ENCODE measurements around the gene PAX7.

The PAX7 gene

GRCh38 chr1:18734461-18735223 lies 104.0 kb downstream of the PAX7 start:
- no peaks in the 10 kb centered on the region for H4K20me1 ChIP-seq (ENCODE audit: insufficient read depth, low read length)
- H3K36me3 ChIP-seq (replicated peaks; ENCODE audit: low read depth, low read length), result no peaks in the 10 kb centered on the region
- H3K4me2 ChIP-seq (ENCODE audit: low read length), result no peak overlapping the region
- no peaks in the 10 kb centered on the region for H3K4me1 ChIP-seq (ENCODE audit: low read length)
- H3K4me3 ChIP-seq (ENCODE audit: low read length), result no peak overlapping the region
- no peak overlapping the region for H2AFZ ChIP-seq (ENCODE audit: low read depth, low read length)
- no peaks in the 10 kb centered on the region for H3K79me2 ChIP-seq (ENCODE audit: low read length)
- H3K9me3 ChIP-seq (ENCODE audit: insufficient read depth, low read length), result no peaks in the 10 kb centered on the region
- no peaks in the 10 kb centered on the region for H3K27me3 ChIP-seq (ENCODE audit: low read depth, low read length)
- no peak overlapping the region for H3K27ac ChIP-seq (ENCODE audit: low read length)
- no peak overlapping the region for H3K9ac ChIP-seq (ENCODE audit: low read length)
- TF ChIP-seq, protein P1, sequence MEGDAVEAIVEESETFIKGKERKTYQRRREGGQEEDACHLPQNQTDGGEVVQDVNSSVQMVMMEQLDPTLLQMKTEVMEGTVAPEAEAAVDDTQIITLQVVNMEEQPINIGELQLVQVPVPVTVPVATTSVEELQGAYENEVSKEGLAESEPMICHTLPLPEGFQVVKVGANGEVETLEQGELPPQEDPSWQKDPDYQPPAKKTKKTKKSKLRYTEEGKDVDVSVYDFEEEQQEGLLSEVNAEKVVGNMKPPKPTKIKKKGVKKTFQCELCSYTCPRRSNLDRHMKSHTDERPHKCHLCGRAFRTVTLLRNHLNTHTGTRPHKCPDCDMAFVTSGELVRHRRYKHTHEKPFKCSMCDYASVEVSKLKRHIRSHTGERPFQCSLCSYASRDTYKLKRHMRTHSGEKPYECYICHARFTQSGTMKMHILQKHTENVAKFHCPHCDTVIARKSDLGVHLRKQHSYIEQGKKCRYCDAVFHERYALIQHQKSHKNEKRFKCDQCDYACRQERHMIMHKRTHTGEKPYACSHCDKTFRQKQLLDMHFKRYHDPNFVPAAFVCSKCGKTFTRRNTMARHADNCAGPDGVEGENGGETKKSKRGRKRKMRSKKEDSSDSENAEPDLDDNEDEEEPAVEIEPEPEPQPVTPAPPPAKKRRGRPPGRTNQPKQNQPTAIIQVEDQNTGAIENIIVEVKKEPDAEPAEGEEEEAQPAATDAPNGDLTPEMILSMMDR (IDR thresholded peaks at IDR 0.05; ENCODE audit: low read depth, low read length), result no peak
- no peak for TF ChIP-seq EZH2phosphoT487 (IDR thresholded peaks at IDR 0.05; ENCODE audit: low read depth)

GRCh38 chr1:18735224-18735997 lies 104.8 kb downstream of the PAX7 start:
- Histone ChIP-seq H3K27me3 (ENCODE audit: low read depth, low read length) (no peaks in the 10 kb centered on the region), H4K20me1 (ENCODE audit: insufficient read depth, low read length) (no peaks in the 10 kb centered on the region), H3K4me2 (ENCODE audit: low read length) (no peak overlapping the region), H3K27ac (ENCODE audit: low read length) (no peak overlapping the region), H3K79me2 (ENCODE audit: low read length) (no peaks in the 10 kb centered on the region), H3K36me3 (replicated peaks; ENCODE audit: low read depth, low read length) (no peaks in the 10 kb centered on the region), H3K4me3 (ENCODE audit: low read length) (no peak overlapping the region), H3K9ac (ENCODE audit: low read length) (no peak overlapping the region), H3K4me1 (ENCODE audit: low read length) (no peaks in the 10 kb centered on the region), H2AFZ (ENCODE audit: low read depth, low read length) (no peak overlapping the region), H3K9me3 (ENCODE audit: insufficient read depth, low read length) (no peaks in the 10 kb centered on the region)
- TF ChIP-seq EZH2phosphoT487 (IDR thresholded peaks at IDR 0.05; ENCODE audit: low read depth), result no peak
- TF ChIP-seq, protein P1 (IDR thresholded peaks at IDR 0.05; ENCODE audit: low read depth, low read length), result no peak

- Histone ChIP-seq H3K36me3 (replicated peaks; ENCODE audit: low read depth, low read length) (no peaks in the 10 kb centered on the region), H3K27ac (ENCODE audit: low read length) (no peak overlapping the region), H3K4me2 (ENCODE audit: low read length) (no peak overlapping the region), H3K4me1 (ENCODE audit: low read length) (no peaks in the 10 kb centered on the region), H2AFZ (ENCODE audit: low read depth, low read length) (no peak overlapping the region), H3K79me2 (ENCODE audit: low read length) (no peaks in the 10 kb centered on the region), H3K9ac (ENCODE audit: low read length) (no peak overlapping the region), H3K27me3 (ENCODE audit: low read depth, low read length) (no peaks in the 10 kb centered on the region), H3K4me3 (ENCODE audit: low read length) (no peak overlapping the region), H3K9me3 (ENCODE audit: insufficient read depth, low read length) (no peaks in the 10 kb centered on the region), H4K20me1 (ENCODE audit: insufficient read depth, low read length) (no peaks in the 10 kb centered on the region)
- TF ChIP-seq EZH2phosphoT487 (IDR thresholded peaks at IDR 0.05; ENCODE audit: low read depth), result no peak
- TF ChIP-seq, protein P1 (IDR thresholded peaks at IDR 0.05; ENCODE audit: low read depth, low read length), result no peak
Measured at GRCh38 chr1:18736958-18737357, 106.3 kb downstream of the PAX7 start.

GRCh38 chr1:18738126-18738525 lies 107.5 kb downstream of the PAX7 start:
- Histone ChIP-seq H3K4me1 (ENCODE audit: low read length) (no peaks in the 10 kb centered on the region), H3K4me3 (ENCODE audit: low read length) (no peak overlapping the region), H3K9me3 (ENCODE audit: insufficient read depth, low read length) (no peaks in the 10 kb centered on the region), H2AFZ (ENCODE audit: low read depth, low read length) (no peak overlapping the region), H3K36me3 (replicated peaks; ENCODE audit: low read depth, low read length) (no peaks in the 10 kb centered on the region), H3K9ac (ENCODE audit: low read length) (no peak overlapping the region), H3K79me2 (ENCODE audit: low read length) (no peaks in the 10 kb centered on the region), H3K4me2 (ENCODE audit: low read length) (no peak overlapping the region), H3K27ac (ENCODE audit: low read length) (no peak overlapping the region), H3K27me3 (ENCODE audit: low read depth, low read length) (no peaks in the 10 kb centered on the region), H4K20me1 (ENCODE audit: insufficient read depth, low read length) (no peaks in the 10 kb centered on the region)
- TF ChIP-seq EZH2phosphoT487 (IDR thresholded peaks at IDR 0.05; ENCODE audit: low read depth), result no peak
- TF ChIP-seq, protein P1 (IDR thresholded peaks at IDR 0.05; ENCODE audit: low read depth, low read length), result no peak
